ENCODE measurements around the gene RRP9. TPM values are rescaled to one million over a fixed set of nuclear protein-coding genes. Genes with fewer than 3 reads are reported as not detected.

The RRP9 gene
- polyA plus RNA-seq, 1 donor from 2014 or later = 26.8 TPM

GRCh38 chr3:51942603-51943450, 1.1 kb upstream of the RRP9 start:
- H2AFZ ChIP-seq (ENCODE audit: low read depth, low read length) = peak overlapping the region; percentile 81
- H3K4me2 ChIP-seq (ENCODE audit: low read length) = no peak overlapping the region
- H4K20me1 ChIP-seq (ENCODE audit: insufficient read depth) = no peaks in the 10 kb centered on the region
- no peaks in the 10 kb centered on the region for H3K9me3 ChIP-seq (ENCODE audit: low read length)
- no peaks in the 10 kb centered on the region for H3K27me3 ChIP-seq (ENCODE audit: insufficient read depth, low read depth, low read length)
- no peaks in the 10 kb centered on the region for H3K79me2 ChIP-seq (replicated peaks; ENCODE audit: insufficient read depth, low read length)
- H3K36me3 ChIP-seq (ENCODE audit: insufficient read depth, low read length) = no peaks in the 10 kb centered on the region
- peak overlapping the region; percentile 64 for H3K27ac ChIP-seq (ENCODE audit: low read length)
- peak overlapping the region; percentile 66 for H3K9ac ChIP-seq (ENCODE audit: low read length)
- TF ChIP-seq POLR2AphosphoS5 (IDR thresholded peaks at IDR 0.05) = no peak
- TF ChIP-seq CTCF (IDR thresholded peaks at IDR 0.05; ENCODE audit: poor library complexity, severe bottlenecking) = no peak
- TF ChIP-seq TAF1 (IDR thresholded peaks at IDR 0.05; ENCODE audit: low read depth) = no peak
- no peak for TF ChIP-seq REST (IDR thresholded peaks at IDR 0.05; ENCODE audit: borderline replicate concordance)
- no peak for TF ChIP-seq MXI1 (conservative IDR thresholded peaks at IDR 0.05; ENCODE audit: poor library complexity, severe bottlenecking)
- TF ChIP-seq SMC3 (conservative IDR thresholded peaks at IDR 0.05; ENCODE audit: poor library complexity) = no peak
- no peak for TF ChIP-seq EZH2 (IDR thresholded peaks at IDR 0.05; ENCODE audit: borderline replicate concordance, insufficient read depth, low read length, poor library complexity, severe bottlenecking)
- TF ChIP-seq EP300 (conservative IDR thresholded peaks at IDR 0.05; ENCODE audit: poor library complexity, severe bottlenecking) = no peak
- no peak for TF ChIP-seq RAD21 (conservative IDR thresholded peaks at IDR 0.05)
- H3K4me3 ChIP-seq (ENCODE audit: low read length) = peak overlapping the region; percentile 76
- no peaks in the 10 kb centered on the region for H3K9me2 ChIP-seq (ENCODE audit: insufficient read depth, low read length)
- H3F3A ChIP-seq (ENCODE audit: insufficient read depth, low read length, poor library complexity, severe bottlenecking) = no peaks in the 10 kb centered on the region

- H3K9me2 ChIP-seq (ENCODE audit: insufficient read depth, low read length) = no peaks in the 10 kb centered on the region
- no peaks in the 10 kb centered on the region for H3K27me3 ChIP-seq (ENCODE audit: insufficient read depth, low read depth, low read length)
- peak overlapping the region; percentile 28 for H2AFZ ChIP-seq (ENCODE audit: low read depth, low read length)
- H3K36me3 ChIP-seq (ENCODE audit: insufficient read depth, low read length) = no peaks in the 10 kb centered on the region
- peak overlapping the region; percentile 57 for H3K9ac ChIP-seq (ENCODE audit: low read length)
- TF ChIP-seq RAD21 (conservative IDR thresholded peaks at IDR 0.05) (no peak), CTCF (IDR thresholded peaks at IDR 0.05; ENCODE audit: poor library complexity, severe bottlenecking) (no peak), TAF1 (IDR thresholded peaks at IDR 0.05; ENCODE audit: low read depth) (no peak), EZH2 (IDR thresholded peaks at IDR 0.05; ENCODE audit: borderline replicate concordance, insufficient read depth, low read length, poor library complexity, severe bottlenecking) (no peak), SMC3 (conservative IDR thresholded peaks at IDR 0.05; ENCODE audit: poor library complexity) (no peak), MXI1 (conservative IDR thresholded peaks at IDR 0.05; ENCODE audit: poor library complexity, severe bottlenecking) (no peak), REST (IDR thresholded peaks at IDR 0.05; ENCODE audit: borderline replicate concordance) (no peak), EP300 (conservative IDR thresholded peaks at IDR 0.05; ENCODE audit: poor library complexity, severe bottlenecking) (no peak), POLR2AphosphoS5 (IDR thresholded peaks at IDR 0.05) (no peak)
- peak overlapping the region; percentile 77 for H3K4me2 ChIP-seq (ENCODE audit: low read length)
- peak overlapping the region; percentile 76 for H3K4me3 ChIP-seq (ENCODE audit: low read length)
- no peaks in the 10 kb centered on the region for H3F3A ChIP-seq (ENCODE audit: insufficient read depth, low read length, poor library complexity, severe bottlenecking)
- H3K79me2 ChIP-seq (replicated peaks; ENCODE audit: insufficient read depth, low read length) = no peaks in the 10 kb centered on the region
- H3K27ac ChIP-seq (ENCODE audit: low read length) = no peak overlapping the region
- no peaks in the 10 kb centered on the region for H4K20me1 ChIP-seq (ENCODE audit: insufficient read depth)
- H3K9me3 ChIP-seq (ENCODE audit: low read length) = no peaks in the 10 kb centered on the region
These were observed 274 bp downstream of the RRP9 start for GRCh38 chr3:51941463-51941797.
